ENCODE results near the gene ADAT1. TPM values are rescaled to one million over a fixed set of nuclear protein-coding genes. Genes with fewer than 3 reads are reported as not detected.
A peak's percentile ranks its signal among the peaks of the same experiment; 100 is the strongest.

ADAT1 gene
- total RNA-seq, 1 experiment from 2014 or later: 60.2 TPM

GRCh38 chr16:75629132-75629531, 6.1 kb upstream of the ADAT1 start:
- H3K27ac Mint-ChIP-seq (ENCODE audit: low read depth, unreplicated experiment): no peak overlapping the region
- no peaks in the 10 kb centered on the region for H3K27me3 Mint-ChIP-seq (ENCODE audit: insufficient read depth, unreplicated experiment)
- H3K36me3 Mint-ChIP-seq (ENCODE audit: insufficient read depth, unreplicated experiment): peaks cover 83% of the 10 kb centered on the region
- no peak overlapping the region for H3K4me3 Mint-ChIP-seq (ENCODE audit: unreplicated experiment)
- no peak for TF ChIP-seq CTCF (IDR thresholded peaks at IDR 0.05; ENCODE audit: unreplicated experiment)
- no peak for DNase-seq (ENCODE audit: unreplicated experiment)
- intact Hi-C loops (cut with micrococcal nuclease): loop anchor here (10.0 kb wide), 1 partner anchor 424 kb away; the partner anchor contains the start of gene CTRB2
- peaks cover 14% of the 10 kb centered on the region for H3K4me1 Mint-ChIP-seq (ENCODE audit: insufficient read depth, unreplicated experiment)
- POLR2A ChIA-PET: no interaction called here
- H3K9me3 Mint-ChIP-seq (ENCODE audit: unreplicated experiment): no peaks in the 10 kb centered on the region
- CTCF ChIA-PET: no interaction called here
- BruUV-seq (replicated peaks): no TSS peak

GRCh38 chr16:75628351-75628750, 5.3 kb upstream of the ADAT1 start:
- CTCF ChIA-PET: no interaction called here
- TF ChIP-seq CTCF (IDR thresholded peaks at IDR 0.05; ENCODE audit: unreplicated experiment): no peak
- Mint-ChIP-seq H3K27me3 (ENCODE audit: insufficient read depth, unreplicated experiment) (no peaks in the 10 kb centered on the region), H3K36me3 (ENCODE audit: insufficient read depth, unreplicated experiment) (peaks cover 75% of the 10 kb centered on the region), H3K4me1 (ENCODE audit: insufficient read depth, unreplicated experiment) (peaks cover 14% of the 10 kb centered on the region), H3K27ac (ENCODE audit: low read depth, unreplicated experiment) (no peak overlapping the region), H3K4me3 (ENCODE audit: unreplicated experiment) (no peak overlapping the region), H3K9me3 (ENCODE audit: unreplicated experiment) (no peaks in the 10 kb centered on the region)
- POLR2A ChIA-PET: no interaction called here
- no TSS peak for BruUV-seq (replicated peaks)
- intact Hi-C loops (cut with micrococcal nuclease): loop anchor here (10.0 kb wide), 1 partner anchor 424 kb away; the partner anchor contains the start of gene CTRB2
- no peak for DNase-seq (ENCODE audit: unreplicated experiment)

- intact Hi-C loops (cut with micrococcal nuclease): loop anchor here (10.0 kb wide), 1 partner anchor 423 kb away; the partner anchor contains the start of gene CTRB2
- H3K4me3 Mint-ChIP-seq (ENCODE audit: unreplicated experiment): no peak overlapping the region
- ChIA-PET CTCF (no interaction called here), POLR2A (interaction anchor here (0.7 kb wide), 1 partner anchor 21 kb away, joined by 5 read pairs; no protein-coding TSS in a partner anchor)
- H3K27me3 Mint-ChIP-seq (ENCODE audit: insufficient read depth, unreplicated experiment): no peaks in the 10 kb centered on the region
- TF ChIP-seq CTCF (IDR thresholded peaks at IDR 0.05; ENCODE audit: unreplicated experiment): no peak
- BruUV-seq (replicated peaks): TSS peak; percentile 4
- peaks cover 14% of the 10 kb centered on the region for H3K4me1 Mint-ChIP-seq (ENCODE audit: insufficient read depth, unreplicated experiment)
- peaks cover 70% of the 10 kb centered on the region for H3K36me3 Mint-ChIP-seq (ENCODE audit: insufficient read depth, unreplicated experiment)
- H3K9me3 Mint-ChIP-seq (ENCODE audit: unreplicated experiment): no peaks in the 10 kb centered on the region
- H3K27ac Mint-ChIP-seq (ENCODE audit: low read depth, unreplicated experiment): no peak overlapping the region
- DNase-seq (ENCODE audit: unreplicated experiment): no peak
Measured at GRCh38 chr16:75627851-75628250, 4.8 kb upstream of the ADAT1 start.

GRCh38 chr16:75626806-75627205, 3.7 kb upstream of the ADAT1 start:
- no peak for TF ChIP-seq CTCF (IDR thresholded peaks at IDR 0.05; ENCODE audit: unreplicated experiment)
- no peaks in the 10 kb centered on the region for H3K27me3 Mint-ChIP-seq (ENCODE audit: insufficient read depth, unreplicated experiment)
- no peaks in the 10 kb centered on the region for H3K9me3 Mint-ChIP-seq (ENCODE audit: unreplicated experiment)
- intact Hi-C loops (cut with micrococcal nuclease): loop anchor here (10.0 kb wide), 1 partner anchor 422 kb away; the partner anchor contains the start of gene CTRB2
- no peak for DNase-seq (ENCODE audit: unreplicated experiment)
- H3K36me3 Mint-ChIP-seq (ENCODE audit: insufficient read depth, unreplicated experiment): peaks cover 63% of the 10 kb centered on the region
- BruUV-seq (replicated peaks): no TSS peak
- H3K27ac Mint-ChIP-seq (ENCODE audit: low read depth, unreplicated experiment): peak overlapping the region; percentile 46
- peaks cover 14% of the 10 kb centered on the region for H3K4me1 Mint-ChIP-seq (ENCODE audit: insufficient read depth, unreplicated experiment)
- ChIA-PET POLR2A (interaction anchor here (1.1 to 1.7 kb wide), 2 partner anchors 15 to 20 kb away, joined by 3 to 4 read pairs; partner anchors contain the start of genes KARS1 and TERF2IP), CTCF (interaction anchor here (1.2 kb wide), 1 partner anchor 18 kb away, joined by 4 read pairs; no protein-coding TSS in a partner anchor)
- H3K4me3 Mint-ChIP-seq (ENCODE audit: unreplicated experiment): no peak overlapping the region
